ENCODE measurements around the gene MTMR12.

DNA sequence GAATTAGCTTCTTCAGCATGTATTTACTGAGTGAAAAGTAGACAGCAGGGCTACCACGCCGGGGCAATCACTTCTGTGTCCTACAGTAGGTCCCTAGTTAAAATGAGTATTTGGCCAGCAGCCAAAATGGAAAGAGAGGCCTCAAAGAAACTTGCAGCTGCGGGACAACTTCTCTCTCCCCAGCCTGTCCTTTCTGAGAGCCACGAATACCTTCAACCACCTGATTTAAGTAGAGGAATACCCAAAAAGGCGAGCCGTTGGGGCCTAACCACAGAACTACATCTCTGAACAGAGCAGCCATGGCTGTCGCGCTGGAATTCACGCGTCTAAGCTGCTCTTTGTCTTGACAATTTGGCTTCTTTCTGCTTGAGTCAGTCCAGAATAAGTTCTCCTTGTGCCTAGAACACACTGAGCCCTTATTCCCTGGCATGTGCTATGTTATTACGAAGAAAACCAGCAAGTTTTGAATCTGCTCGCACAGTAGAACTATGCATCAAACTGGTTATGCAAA, 94.8 kb downstream of the MTMR12 start:
- TF ChIP-seq RAD21 (IDR thresholded peaks at IDR 0.05; ENCODE audit: low read length), result no peak
- no peak for TF ChIP-seq MXI1 (IDR thresholded peaks at IDR 0.05; ENCODE audit: borderline replicate concordance, low read depth, low read length)
- TF ChIP-seq, protein P1, sequence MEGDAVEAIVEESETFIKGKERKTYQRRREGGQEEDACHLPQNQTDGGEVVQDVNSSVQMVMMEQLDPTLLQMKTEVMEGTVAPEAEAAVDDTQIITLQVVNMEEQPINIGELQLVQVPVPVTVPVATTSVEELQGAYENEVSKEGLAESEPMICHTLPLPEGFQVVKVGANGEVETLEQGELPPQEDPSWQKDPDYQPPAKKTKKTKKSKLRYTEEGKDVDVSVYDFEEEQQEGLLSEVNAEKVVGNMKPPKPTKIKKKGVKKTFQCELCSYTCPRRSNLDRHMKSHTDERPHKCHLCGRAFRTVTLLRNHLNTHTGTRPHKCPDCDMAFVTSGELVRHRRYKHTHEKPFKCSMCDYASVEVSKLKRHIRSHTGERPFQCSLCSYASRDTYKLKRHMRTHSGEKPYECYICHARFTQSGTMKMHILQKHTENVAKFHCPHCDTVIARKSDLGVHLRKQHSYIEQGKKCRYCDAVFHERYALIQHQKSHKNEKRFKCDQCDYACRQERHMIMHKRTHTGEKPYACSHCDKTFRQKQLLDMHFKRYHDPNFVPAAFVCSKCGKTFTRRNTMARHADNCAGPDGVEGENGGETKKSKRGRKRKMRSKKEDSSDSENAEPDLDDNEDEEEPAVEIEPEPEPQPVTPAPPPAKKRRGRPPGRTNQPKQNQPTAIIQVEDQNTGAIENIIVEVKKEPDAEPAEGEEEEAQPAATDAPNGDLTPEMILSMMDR (conservative IDR thresholded peaks at IDR 0.05; ENCODE audit: low read depth, low read length), result no peak
- TF ChIP-seq USF2 (IDR thresholded peaks at IDR 0.05; ENCODE audit: low read depth, low read length), result no peak
- TF ChIP-seq SMC3 (IDR thresholded peaks at IDR 0.05; ENCODE audit: low read depth, low read length), result no peak
- no peak for TF ChIP-seq POLR2A (IDR thresholded peaks at IDR 0.05; ENCODE audit: low read depth, low read length)
- TF ChIP-seq FOS (IDR thresholded peaks at IDR 0.05; ENCODE audit: low read depth, low read length), result no peak
- no peak for TF ChIP-seq RFX5 (IDR thresholded peaks at IDR 0.05; ENCODE audit: low read depth, low read length)
- TF ChIP-seq CEBPB (IDR thresholded peaks at IDR 0.05; ENCODE audit: low read depth, low read length), result no peak
- TF ChIP-seq RCOR1 (IDR thresholded peaks at IDR 0.05; ENCODE audit: insufficient replicate concordance, low read length), result no peak

Measured in IMR-90 (cell line).